GM12874 (cell line): Measurements from ENCODE around the gene AGGF1.

Experiments used
- TF ChIP-seq, protein P1 (sequence below): IDR thresholded peaks from 2 replicates; pipeline ENCODE4 v1.5.1; 2011; ENCODE audit warnings: low read depth, mild to moderate bottlenecking, control low read depth, low read length, moderate library complexity; ENCODE audit not compliant: insufficient read depth

The AGGF1 gene

DNA sequence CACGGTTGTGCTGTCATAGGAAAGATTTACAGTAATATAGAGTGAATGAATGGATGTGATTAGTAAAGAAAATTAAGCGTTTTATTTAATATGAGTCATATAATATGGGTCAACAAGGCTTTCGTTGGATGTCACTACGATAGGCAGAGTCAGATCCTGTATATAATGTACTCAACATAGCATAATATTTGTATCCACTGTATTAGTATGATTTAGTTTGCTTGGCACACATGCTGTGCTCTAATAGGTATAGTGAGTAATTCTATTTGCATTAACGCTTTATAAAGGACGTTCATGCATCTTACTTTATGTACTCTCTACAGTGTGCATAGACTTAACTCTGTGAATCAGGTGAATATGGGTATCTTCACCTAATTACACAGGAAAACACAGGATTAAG is 35.9 kb upstream of the AGGF1 start:
- TF ChIP-seq, protein P1, sequence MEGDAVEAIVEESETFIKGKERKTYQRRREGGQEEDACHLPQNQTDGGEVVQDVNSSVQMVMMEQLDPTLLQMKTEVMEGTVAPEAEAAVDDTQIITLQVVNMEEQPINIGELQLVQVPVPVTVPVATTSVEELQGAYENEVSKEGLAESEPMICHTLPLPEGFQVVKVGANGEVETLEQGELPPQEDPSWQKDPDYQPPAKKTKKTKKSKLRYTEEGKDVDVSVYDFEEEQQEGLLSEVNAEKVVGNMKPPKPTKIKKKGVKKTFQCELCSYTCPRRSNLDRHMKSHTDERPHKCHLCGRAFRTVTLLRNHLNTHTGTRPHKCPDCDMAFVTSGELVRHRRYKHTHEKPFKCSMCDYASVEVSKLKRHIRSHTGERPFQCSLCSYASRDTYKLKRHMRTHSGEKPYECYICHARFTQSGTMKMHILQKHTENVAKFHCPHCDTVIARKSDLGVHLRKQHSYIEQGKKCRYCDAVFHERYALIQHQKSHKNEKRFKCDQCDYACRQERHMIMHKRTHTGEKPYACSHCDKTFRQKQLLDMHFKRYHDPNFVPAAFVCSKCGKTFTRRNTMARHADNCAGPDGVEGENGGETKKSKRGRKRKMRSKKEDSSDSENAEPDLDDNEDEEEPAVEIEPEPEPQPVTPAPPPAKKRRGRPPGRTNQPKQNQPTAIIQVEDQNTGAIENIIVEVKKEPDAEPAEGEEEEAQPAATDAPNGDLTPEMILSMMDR = no peak

GRCh38 chr5:76999451-76999850 is 30.8 kb upstream of the AGGF1 start:
- TF ChIP-seq, protein P1 = no peak

- TF ChIP-seq, protein P1 = no peak
Measured at GRCh38 chr5:77003246-77003645, 27.0 kb upstream of the AGGF1 start.

DNA sequence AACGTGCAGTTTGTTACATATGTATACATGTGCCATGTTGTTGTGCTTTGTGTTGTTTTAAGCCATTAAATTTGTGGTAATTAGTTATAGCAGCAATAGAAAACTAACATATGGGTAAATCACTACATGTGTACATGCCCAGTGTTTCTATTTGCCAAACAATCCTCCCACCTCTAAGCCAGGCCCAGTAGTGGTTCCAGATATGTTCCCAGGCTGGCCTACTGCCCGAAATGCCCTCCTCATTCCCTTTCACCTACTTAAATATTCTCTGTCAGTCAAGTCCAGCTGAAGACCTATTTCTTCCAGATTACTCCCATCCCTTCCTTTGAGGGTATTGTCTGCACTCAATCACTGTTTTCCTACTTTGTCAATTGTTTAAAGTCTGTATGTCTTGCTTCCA is 24.1 kb upstream of the AGGF1 start:
- TF ChIP-seq, protein P1 = no peak

GRCh38 chr5:77008413-77008812 is 21.8 kb upstream of the AGGF1 start:
- TF ChIP-seq, protein P1 = no peak

GRCh38 chr5:77010243-77010642 is 20.0 kb upstream of the AGGF1 start:
- TF ChIP-seq, protein P1 = no peak

DNA sequence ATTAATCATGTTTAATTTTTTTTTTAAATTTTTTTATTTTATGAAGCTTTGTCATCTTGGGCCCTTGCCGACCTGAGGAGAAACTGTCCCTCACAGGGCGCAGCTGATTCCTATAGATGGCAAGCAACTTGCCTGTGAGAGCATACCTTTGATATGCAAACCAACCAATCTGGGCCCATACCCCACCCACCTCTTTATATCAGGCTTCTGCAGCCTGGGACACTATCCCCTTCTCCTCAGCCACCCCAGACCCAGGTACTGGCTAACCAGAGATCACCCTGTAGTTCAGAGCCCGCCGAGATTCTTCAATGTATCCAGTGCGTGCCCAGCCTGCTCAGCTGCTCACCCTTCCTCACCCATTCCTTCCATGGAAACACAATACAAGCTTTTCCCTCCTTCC is 18.7 kb upstream of the AGGF1 start:
- TF ChIP-seq, protein P1 = no peak

- TF ChIP-seq, protein P1 = no peak
Measured at GRCh38 chr5:77012601-77013000, 17.6 kb upstream of the AGGF1 start.
